Spleen (tissue), 11 donors: ENCODE measurements around the gene NDE1. TPM values are rescaled to one million over a fixed set of nuclear protein-coding genes. Genes with fewer than 3 reads are reported as not detected.
A peak's percentile ranks its signal among the peaks of the same experiment; 100 is the strongest.

Source experiments
- DNase-seq: peaks from one replicate; pipeline ENCODE4 v3.0.0-alpha.2; 2020
- H3K27ac ChIP-seq, 8 donors: fragments of 200-600 bp; sonication (generic) in 7 of 8; 1 replicate in 4 of 8; 2 replicates in 4 of 8; pipeline versions ENCODE4 v1.5.0 to v1.8.0; 2016 to 2021; ENCODE audit warnings: inconsistent platforms in 4 of 8, mild to moderate bottlenecking in 4 of 8, moderate library complexity in 1 of 8
- H3K27me3 ChIP-seq, 7 donors: fragments of 200-600 bp; sonication (generic) in 6 of 7; replicated peaks in 1 of 7; 1 replicate in 4 of 7; 2 replicates in 3 of 7; pipeline versions ENCODE4 v1.5.0 to v1.8.0; 2016 to 2021; ENCODE audit warnings: inconsistent platforms in 3 of 7, mild to moderate bottlenecking in 1 of 7
- H3K36me3 ChIP-seq, 6 donors: fragments of 200-600 bp; sonication (generic) in 5 of 6; 1 replicate in 4 of 6; 2 replicates in 2 of 6; pipeline versions ENCODE4 v1.5.0 to v1.8.0; 2016 to 2021; ENCODE audit warnings: inconsistent platforms in 2 of 6
- H3K4me1 ChIP-seq, 6 donors: fragments of 200-600 bp; sonication (generic) in 5 of 6; 1 replicate in 3 of 6; 2 replicates in 3 of 6; pipeline versions ENCODE4 v1.5.0 to v1.8.0; 2016 to 2021; ENCODE audit warnings: inconsistent platforms in 3 of 6
- H3K4me3 ChIP-seq, 8 donors: fragments of 200-600 bp; sonication (generic) in 7 of 8; 1 replicate in 4 of 8; 2 replicates in 4 of 8; pipeline versions ENCODE4 v1.5.0 to v1.8.0; 2016 to 2021; ENCODE audit warnings: inconsistent platforms in 4 of 8, mild to moderate bottlenecking in 4 of 8, moderate library complexity in 2 of 8
- H3K9me3 ChIP-seq, 8 donors: fragments of 200-600 bp; sonication (generic) in 7 of 8; 1 replicate in 4 of 8; 2 replicates in 4 of 8; pipeline versions ENCODE4 v1.5.0 to v1.8.0; 2016 to 2021; ENCODE audit warnings: inconsistent platforms in 4 of 8
- CTCF ChIP-seq, 11 experiments: fragments of 200-600 bp in 7 of 11; fragments of 450-650 bp in 4 of 11; sonication (generic) in 4 of 11; IDR thresholded peaks in 8 of 11; conservative IDR thresholded peaks in 3 of 11; 1 replicate in 7 of 11; 2 replicates in 4 of 11; pipeline versions ENCODE4 v1.4.0 to v1.8.0; 2016 to 2021; ENCODE audit warnings: antibody characterized with exemption in 11 of 11, inconsistent platforms in 4 of 11, mild to moderate bottlenecking in 1 of 11
- POLR2A ChIP-seq, 3 donors: fragments of 450-650 bp; IDR thresholded peaks; one replicate each; pipeline ENCODE4 v1.5.1; 2017; ENCODE audit warnings: antibody characterized with exemption in 3 of 3, mild to moderate bottlenecking in 1 of 3
- POLR2AphosphoS5 ChIP-seq, 3 donors: sonication (generic); formaldehyde crosslinking; IDR thresholded peaks; one replicate each; pipeline ENCODE4 v1.5.1; 2017; ENCODE audit warnings: antibody characterized with exemption in 3 of 3
- WGBS, 5 donors: extraction: QIAGEN DNeasy Blood & Tissue Kit in 3 of 5; methylation state at CpG; one replicate each; pipeline versions ENCODE4 v1.1.5 to v1.1.7; 2013 to 2018; 5-methylcytosine and 5-hydroxymethylcytosine counted together
- intact Hi-C: fragments of 100-400 bp; cut with DNase I; formaldehyde crosslinking; loops from one replicate; pipeline ENCODE4 v1.15.0; 2023; ENCODE audit warnings: low total_unique reads
- polyA plus RNA-seq, 3 donors: library from polyadenylated mRNA; stranded (reverse); fragments of 200-250 nt; gene quantifications; one replicate each; pipeline ENCODE4 v1.2.1, GENCODE V29; 2013
- total RNA-seq, 7 donors: library from RNA; depleted of rRNA in 3 of 7; stranded (reverse); fragments of >200 nt in 3 of 7; fragmentation: NEBNext Ultra II Directional in 4 of 7; extraction: Animal tissue kit (Norgen Biotek cat#: 25700) in 4 of 7; gene quantifications; one replicate each; pipeline versions ENCODE4 v1.1.0 to v1.2.1, GENCODE V29; 2016 to 2021
- donor health status: healthy with polysubstance abuse.
- donor health status: DM: no; HTN: no; CAD: no; lungs with moderate emphysema.
- donor health status: DM: no; HTN: no; CAD: no.
- donor health status: Bipolar disorder and iron deficiency.
- donor health status: healthy.
- donor health status: DM: no; HTN: no; CAD: no.
- donor health status: DM: yes; HTN: yes; CAD: no.

Gene NDE1
- total and polyA plus RNA-seq, 10 donors = 8.7 to 69.6 (median 57.5) TPM

GRCh38 chr16:15739464-15739863 lies 89.4 kb downstream of the NDE1 start:
- TF ChIP-seq CTCF (IDR thresholded peaks at IDR 0.05 in 8 of 11, conservative IDR thresholded peaks at IDR 0.05 in 3 of 11) (no peak), POLR2A (IDR thresholded peaks at IDR 0.05) (no peak), POLR2AphosphoS5 (IDR thresholded peaks at IDR 0.05) (no peak)
- intact Hi-C loops = no loop called here
- H3K9me3 ChIP-seq = peaks cover 0 to 8% (median 5%) of the 10 kb centered on the region in 8 donors
- no peak overlapping the region for H3K4me3 ChIP-seq
- H3K27me3 ChIP-seq = no peaks in the 10 kb centered on the region
- peaks cover 0 to 100% (median 51%) of the 10 kb centered on the region in 6 donors for H3K36me3 ChIP-seq
- H3K4me1 ChIP-seq = peaks cover 0 to 16% (median 3%) of the 10 kb centered on the region in 6 donors
- WGBS, 5 donors = 91 to 98% (median 93%) methylated on average over 2 of the region's 2 CpGs
- no peak for DNase-seq
- no peak overlapping the region for H3K27ac ChIP-seq

- DNase-seq = no peak
- TF ChIP-seq POLR2AphosphoS5 (IDR thresholded peaks at IDR 0.05) (no peak), POLR2A (IDR thresholded peaks at IDR 0.05) (no peak), CTCF (IDR thresholded peaks at IDR 0.05 in 8 of 11, conservative IDR thresholded peaks at IDR 0.05 in 3 of 11) (no peak)
- no peak overlapping the region for H3K4me3 ChIP-seq
- intact Hi-C loops = no loop called here
- peaks cover 0 to 100% (median 46%) of the 10 kb centered on the region in 6 donors for H3K36me3 ChIP-seq
- peaks cover 0 to 8% (median 5%) of the 10 kb centered on the region in 8 donors for H3K9me3 ChIP-seq
- H3K27me3 ChIP-seq = no peaks in the 10 kb centered on the region
- no peak overlapping the region for H3K27ac ChIP-seq
- WGBS, 5 donors = 74 to 84% (median 82%) methylated on average over 6 of the region's 6 CpGs
- H3K4me1 ChIP-seq = peaks cover 0 to 20% (median 5%) of the 10 kb centered on the region in 6 donors
These were observed 89.9 kb downstream of the NDE1 start for GRCh38 chr16:15739950-15740349.

- Histone ChIP-seq H3K27me3 (no peaks in the 10 kb centered on the region), H3K27ac (no peak overlapping the region), H3K36me3 (peaks cover 0 to 100% (median 35%) of the 10 kb centered on the region in 6 donors), H3K4me1 (peaks cover 0 to 21% (median 5%) of the 10 kb centered on the region in 6 donors), H3K4me3 (no peak overlapping the region), H3K9me3 (peaks cover 0 to 8% (median 5%) of the 10 kb centered on the region in 8 donors)
- intact Hi-C loops = no loop called here
- no peak for DNase-seq
- WGBS, 5 donors = 81 to 96% (median 91%) methylated on average over 13 of the region's 13 CpGs
- no peak for TF ChIP-seq CTCF (IDR thresholded peaks at IDR 0.05 in 8 of 11, conservative IDR thresholded peaks at IDR 0.05 in 3 of 11)
- TF ChIP-seq POLR2A (IDR thresholded peaks at IDR 0.05) = no peak
- TF ChIP-seq POLR2AphosphoS5 (IDR thresholded peaks at IDR 0.05) = peak in 2 of 3 donors; percentile 17
These were observed 91.3 kb downstream of the NDE1 start for GRCh38 chr16:15741207-15741871.

GRCh38 chr16:15742716-15743115 lies 92.7 kb downstream of the NDE1 start:
- peaks cover 0 to 8% (median 5%) of the 10 kb centered on the region in 8 donors for H3K9me3 ChIP-seq
- no peak for TF ChIP-seq POLR2A (IDR thresholded peaks at IDR 0.05)
- no peak for TF ChIP-seq POLR2AphosphoS5 (IDR thresholded peaks at IDR 0.05)
- TF ChIP-seq CTCF (IDR thresholded peaks at IDR 0.05 in 8 of 11, conservative IDR thresholded peaks at IDR 0.05 in 3 of 11) = no peak
- no peak overlapping the region for H3K27ac ChIP-seq
- H3K4me1 ChIP-seq = peaks cover 0 to 13% (median 3%) of the 10 kb centered on the region in 6 donors
- no peak for DNase-seq
- intact Hi-C loops = no loop called here
- no peaks in the 10 kb centered on the region for H3K27me3 ChIP-seq
- no peak overlapping the region for H3K4me3 ChIP-seq
- WGBS, 5 donors = 83 to 94% (median 86%) methylated on average over 2 of the region's 2 CpGs
- peaks cover 0 to 100% (median 24%) of the 10 kb centered on the region in 6 donors for H3K36me3 ChIP-seq
